CD4-positive, alpha-beta T cell treated with Interleukin-4 for 4 hours (primary cell): ENCODE data around the gene NME7.

ENCODE experiments used
- DNase-seq: peaks from one replicate; pipeline ENCODE4 v3.0.0-alpha.2; 2020

The NME7 gene

DNA sequence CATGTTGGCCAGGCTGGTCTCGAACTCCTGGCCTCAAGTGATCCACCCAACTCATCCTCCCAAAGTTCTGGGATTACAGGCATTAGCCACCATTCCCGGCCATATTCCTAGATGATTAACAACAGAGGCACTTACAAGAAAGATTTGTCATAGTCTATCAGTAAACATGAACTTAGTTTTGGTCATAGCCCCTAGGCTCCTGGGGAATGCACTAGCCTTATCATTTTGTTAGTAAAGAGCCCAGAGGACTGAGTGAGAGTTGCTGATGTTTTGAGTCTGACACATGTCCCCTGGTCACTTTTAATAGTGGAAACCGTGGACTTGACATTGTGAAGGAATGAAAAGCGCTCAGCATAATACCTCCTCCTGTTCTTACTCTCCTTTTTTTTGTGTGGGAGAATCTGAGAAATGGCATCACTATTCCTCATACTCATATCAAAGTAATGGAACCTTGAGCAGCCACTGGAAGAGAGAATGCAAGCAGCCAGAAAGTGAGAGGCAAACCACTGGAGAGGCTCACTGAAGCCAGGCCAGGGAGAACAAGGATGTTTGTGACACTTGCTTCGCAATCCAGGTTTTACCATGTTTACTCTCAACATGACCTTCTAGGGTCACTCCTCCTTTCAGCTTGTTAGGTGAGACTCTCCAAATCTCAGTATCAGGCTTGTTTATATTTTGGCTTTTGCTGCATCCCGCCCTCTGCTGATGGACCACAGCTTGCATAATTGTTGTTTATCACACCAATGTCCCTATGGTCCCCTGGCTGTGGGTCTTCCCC, 246.3 kb downstream of the NME7 start:
- no peak for DNase-seq

DNA sequence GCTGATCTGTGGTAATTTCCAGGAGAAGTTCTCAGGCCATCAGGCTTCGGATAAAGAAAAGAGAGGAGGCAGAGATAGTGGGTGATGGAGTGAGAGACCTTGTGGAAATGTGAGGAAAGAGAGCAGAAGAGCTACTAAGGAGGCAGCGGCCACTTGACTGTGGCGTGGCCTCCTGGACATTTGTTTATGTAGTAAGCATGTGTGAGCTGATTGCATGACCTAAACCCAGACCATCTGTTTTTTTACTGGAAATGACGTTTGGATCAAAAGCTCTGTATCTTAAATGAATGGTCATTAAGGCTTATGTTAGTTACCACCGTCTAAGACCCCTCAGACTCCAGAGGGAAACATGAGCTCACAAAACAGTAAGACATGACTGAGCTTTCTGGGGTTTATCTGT, 247.5 kb downstream of the NME7 start:
- DNase-seq, result no peak

DNA sequence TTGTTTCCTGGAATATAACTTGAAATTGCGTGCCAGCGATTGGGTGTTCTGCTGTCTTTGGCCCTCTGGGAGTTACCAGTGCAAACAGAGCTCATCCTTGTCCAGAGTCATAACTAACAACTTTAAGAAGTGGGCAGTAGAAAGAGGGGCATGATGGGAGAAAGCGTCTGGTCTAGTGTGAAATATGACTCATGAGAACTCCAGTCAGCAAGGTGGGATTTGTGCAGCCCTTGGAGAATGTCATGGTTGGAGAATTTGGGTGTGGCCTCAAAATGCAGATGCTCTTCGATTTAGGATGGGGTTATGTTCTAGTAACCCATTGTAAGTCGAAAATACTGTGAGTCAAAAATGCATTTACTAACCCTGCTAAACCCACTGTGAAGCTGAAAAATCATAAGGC, 248.2 kb downstream of the NME7 start:
- no peak for DNase-seq

DNA sequence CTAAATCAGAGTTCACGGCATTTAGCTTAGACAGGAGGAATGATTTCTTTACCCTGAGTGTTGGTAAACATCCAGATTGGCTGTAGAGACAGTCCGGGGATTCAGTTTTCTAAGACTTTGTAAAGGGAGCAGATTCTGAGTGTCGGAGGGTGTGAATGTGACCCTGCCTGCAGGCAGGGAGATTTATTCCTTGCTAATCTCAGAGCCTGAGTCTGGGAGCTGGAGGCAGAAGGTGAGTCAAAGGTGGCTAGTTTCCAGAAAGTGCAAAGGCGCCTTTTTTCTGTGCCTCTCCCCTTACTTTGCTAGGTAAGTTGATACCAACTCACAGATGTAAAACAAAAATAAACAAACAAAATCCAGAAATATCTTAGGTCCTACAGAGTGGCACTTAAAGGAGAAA, 249.4 kb downstream of the NME7 start:
- DNase-seq, result no peak

DNA sequence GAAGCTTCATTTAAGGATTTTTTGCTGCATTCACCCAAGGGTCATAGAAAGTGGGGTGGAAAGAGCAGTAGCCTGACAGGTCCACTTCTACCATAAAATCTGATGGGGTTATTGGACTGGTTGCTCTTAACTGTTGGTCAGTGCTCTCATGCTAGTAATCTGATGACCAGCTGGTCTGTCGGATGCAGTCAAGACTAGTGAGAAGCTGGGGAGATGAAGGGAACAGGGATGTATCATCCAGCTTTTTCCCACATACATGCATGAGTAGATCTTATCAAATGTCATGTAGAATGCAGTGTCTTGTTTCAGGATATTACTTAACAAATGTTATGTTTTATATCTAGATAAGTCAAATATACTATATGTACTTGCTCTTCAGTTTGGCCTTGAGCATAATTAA, 250.0 kb downstream of the NME7 start:
- no peak for DNase-seq

DNA sequence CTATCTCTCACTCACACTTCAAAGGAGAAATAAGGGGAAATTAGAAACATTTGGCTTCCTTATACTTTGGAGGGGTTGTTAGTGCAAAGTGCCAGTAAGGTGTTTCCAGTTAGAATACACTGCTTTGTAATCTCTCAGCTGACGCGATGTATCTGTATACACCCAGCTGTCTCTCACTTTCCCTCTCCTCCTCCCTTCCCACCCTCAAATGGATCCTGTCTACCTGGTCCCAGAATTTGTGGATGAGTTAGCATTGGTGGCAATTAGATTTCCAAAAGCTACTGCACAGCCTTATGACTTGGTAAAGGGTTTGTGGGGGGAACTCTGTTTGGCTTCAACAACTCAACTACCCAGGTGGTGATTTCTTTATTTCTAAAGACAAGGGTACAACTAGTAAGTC, 250.6 kb downstream of the NME7 start:
- no peak for DNase-seq

DNA sequence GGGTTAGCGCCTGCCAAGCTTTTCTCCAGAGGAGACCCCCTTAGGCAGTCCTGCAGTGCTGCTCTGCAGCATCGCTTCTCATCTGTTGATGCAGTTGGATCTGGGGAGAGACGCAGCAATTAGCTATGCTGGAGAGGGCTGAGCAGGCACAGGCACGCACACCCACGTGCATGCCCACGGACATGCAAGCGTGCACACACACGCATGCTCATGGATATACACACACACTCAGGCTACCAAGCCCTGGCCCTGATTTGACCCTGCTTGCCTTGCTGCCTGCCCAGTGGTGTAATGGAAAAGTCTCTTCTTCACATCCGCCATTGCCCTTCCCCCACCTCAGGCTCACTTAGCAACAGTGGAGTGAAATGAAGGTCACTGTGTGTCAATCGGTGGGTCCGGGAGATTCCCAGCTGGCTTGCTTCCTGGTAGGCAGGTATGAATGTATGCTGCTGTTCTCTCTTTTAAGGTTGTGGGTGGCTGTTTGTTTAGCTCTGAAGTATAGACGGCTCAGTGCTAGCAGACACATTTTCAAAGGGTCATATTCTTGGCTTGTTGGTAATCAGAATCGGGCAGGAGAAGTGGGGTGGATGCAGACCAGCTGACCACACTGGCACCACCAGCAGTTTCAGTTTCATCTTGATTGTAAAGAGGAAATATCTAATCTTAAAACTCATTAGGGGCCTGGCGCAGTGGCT, 251.6 kb downstream of the NME7 start:
- no peak for DNase-seq

DNA sequence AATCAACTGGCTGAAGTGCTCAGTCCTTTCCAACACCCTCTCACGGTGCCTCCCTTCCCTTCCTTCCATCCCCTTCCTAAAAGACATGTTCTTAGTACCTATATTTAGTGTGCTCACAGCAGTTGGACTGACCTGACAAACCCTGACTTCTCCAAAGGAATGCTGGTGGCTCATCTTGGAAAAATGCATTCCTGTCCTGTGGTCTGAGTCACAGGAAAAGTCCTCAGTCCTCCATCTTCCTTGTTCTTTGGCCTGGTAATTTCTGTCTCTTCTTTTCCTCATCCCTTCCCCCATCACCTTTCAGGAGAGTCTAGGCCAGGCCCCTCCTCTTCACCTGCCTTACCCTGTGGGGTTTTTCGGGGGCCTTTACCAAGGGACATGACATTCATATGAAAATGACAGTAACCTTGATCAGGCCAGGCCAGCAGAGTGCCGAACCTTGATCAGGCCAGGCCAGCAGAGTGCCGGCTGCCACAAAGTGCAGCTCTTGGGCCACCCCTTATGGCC, 253.9 kb downstream of the NME7 start:
- no peak for DNase-seq

DNA sequence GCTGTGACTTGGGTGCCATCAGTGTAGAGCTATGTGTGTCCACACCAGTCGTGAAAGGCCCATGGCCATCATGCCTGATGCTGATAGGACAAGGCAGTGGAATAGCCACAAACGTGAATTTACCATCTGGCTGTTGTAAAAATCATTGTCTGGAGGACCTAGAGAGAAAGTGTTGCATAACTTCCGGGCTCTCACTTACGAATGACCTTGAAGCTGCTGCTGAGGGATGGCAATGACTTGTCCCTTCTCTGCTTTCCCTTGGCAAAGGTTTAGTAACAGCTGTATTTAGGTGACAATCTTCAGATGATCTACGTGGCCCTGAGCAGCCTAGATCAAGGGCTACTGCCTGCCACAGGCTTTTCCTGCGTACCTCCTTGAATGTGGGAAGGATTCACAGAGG, 255.4 kb downstream of the NME7 start:
- no peak for DNase-seq

DNA sequence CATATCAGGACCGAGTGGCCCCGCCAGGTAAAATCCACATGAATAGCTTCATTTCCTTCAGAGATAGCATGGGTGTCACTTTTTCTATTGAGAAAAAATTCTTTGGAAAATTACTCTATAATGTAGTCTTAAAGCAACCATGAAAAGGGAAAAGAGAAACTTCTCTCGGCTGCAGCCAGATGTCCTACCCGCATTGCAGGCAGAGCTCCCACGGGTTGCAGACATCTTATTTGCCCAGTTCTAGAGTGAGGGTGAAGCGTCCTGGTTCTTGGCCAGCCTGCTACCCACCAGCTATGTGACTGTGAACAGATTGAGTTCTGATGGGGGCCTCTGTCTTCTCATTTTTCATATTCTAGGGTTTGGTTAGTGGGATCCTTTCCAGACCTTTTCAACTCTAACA, 256.1 kb downstream of the NME7 start:
- DNase-seq, result no peak

DNA sequence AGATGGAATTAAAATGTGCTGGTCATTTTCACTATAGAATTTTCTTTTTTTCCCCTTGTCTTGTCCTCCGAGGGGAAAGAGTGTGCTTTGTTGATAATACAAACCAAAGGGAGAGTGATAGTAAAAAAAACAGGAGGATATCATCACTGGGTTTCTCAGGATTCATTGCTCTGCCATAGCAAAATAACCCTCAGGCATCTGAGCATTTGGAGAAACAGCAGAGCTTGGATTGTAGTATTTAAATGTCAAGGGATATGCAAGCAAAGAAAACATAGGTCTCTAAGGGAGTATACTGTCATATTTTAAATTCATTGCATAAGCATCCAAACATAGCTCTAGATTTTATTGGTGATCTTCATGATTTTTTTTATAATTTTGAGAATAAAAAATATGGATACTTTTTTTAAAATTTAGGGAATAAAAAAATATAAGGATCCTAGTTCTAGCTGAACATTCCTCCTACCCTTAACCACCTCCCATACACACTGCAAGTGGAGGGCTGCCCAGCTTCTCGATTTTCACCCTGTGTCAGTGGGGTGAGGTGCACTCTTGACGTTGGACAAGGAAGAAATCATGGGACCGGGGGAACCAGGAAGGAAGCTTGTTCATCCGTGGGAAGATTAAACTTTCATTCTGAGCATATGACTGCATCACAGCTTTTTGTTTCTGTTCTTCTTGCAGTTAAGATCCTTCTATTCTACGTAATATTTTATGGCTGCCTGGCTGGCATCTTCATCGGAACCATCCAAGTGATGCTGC, 256.7 kb downstream of the NME7 start:
- no peak for DNase-seq

DNA sequence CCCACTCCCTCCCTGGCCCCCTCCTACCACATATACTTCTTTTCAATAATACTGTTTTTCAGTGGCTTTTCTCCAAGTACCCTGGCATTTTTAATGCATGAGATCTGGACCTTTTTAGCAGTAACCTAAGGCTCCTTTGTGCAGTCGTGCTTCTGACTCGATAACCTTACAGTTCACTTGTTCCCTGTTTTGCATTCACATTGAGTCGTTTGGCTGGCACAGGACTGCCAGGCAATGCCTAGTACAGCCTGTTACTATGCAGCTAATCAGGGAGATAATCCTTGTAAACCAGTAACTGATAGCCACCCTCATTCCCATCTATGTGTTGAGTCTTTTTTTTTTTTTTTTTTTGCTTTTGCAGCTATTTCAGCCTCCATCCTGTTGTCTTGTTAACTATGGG, 257.4 kb downstream of the NME7 start:
- DNase-seq, result no peak

DNA sequence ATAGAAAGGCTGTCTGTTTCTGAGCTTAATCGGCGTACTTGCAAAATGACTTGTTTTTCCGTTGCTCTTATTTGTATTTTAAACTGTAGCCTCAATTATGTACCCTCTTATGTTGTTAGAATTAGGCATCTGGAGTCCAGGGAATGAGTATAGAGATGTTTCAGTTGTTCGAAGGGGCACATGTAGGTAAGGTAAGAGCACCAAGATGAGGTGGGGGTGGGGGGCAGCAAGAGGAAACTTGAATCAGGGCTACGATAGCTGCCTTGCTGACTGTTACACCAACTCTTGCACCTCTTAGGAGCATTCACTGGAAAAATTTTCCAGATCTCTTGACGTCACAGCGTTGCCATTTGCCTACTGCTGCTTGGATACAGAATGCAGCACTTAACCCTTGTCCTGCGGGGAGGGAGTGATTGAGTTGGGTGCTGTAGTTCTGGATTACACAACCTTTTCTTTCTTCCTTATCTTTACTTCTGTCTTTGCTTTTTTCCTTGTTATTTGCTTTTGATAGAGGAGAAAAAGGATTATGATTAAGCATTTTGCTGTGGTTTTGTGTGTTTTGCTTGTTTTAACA, 257.9 kb downstream of the NME7 start:
- DNase-seq, result no peak

DNA sequence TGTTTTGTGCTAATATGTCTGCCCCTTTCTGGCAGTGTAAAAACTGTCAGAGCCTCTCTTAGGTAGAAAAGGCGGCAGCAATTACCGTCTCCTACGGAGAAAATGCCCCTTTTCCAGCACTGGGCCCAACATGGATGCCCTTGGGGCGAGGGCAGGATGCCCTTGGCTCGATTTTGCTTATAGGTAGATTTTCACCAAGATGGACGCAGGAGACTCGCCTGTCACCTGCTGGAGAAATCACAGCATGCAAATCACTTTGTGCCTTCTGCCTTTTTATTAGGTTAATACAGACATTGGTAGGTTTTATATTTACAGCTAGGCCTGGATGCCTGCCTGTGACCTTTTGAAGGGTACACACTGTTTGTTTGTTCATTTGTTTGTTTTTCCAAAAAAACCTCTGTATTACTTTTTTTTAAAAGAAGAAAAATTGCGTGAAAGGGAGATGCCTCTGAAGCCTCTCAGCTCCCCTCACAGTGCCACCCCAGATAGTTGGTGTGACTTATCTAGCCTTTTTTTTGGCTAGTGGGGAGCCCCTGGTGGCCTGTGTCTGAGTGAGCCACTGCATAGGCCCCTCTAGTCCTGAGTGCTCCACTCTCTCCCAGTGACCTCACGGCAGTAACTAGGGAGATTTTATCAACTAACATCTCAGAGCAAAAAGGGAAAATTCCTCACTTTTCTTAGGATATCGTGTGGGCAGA, 258.6 kb downstream of the NME7 start:
- no peak for DNase-seq

DNA sequence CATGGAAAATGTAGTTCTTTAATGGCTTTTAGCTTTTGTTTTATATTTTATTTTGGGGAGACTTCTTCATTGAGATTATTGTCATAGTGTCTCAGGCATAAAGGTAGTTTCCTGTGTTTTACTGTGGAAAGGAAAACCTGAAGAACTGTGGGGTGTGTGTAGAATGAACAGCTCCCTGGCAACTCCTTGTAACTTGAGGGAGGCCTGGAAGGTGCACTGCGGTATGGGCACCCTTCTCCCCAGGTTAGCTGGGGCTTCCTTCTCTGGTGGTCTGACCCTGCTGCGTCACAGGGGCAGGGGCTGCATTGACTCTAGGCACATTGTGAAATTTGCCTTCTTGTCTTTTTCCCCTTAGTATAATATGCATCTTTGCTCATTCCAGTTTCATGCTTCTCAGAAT, 259.4 kb downstream of the NME7 start:
- no peak for DNase-seq

DNA sequence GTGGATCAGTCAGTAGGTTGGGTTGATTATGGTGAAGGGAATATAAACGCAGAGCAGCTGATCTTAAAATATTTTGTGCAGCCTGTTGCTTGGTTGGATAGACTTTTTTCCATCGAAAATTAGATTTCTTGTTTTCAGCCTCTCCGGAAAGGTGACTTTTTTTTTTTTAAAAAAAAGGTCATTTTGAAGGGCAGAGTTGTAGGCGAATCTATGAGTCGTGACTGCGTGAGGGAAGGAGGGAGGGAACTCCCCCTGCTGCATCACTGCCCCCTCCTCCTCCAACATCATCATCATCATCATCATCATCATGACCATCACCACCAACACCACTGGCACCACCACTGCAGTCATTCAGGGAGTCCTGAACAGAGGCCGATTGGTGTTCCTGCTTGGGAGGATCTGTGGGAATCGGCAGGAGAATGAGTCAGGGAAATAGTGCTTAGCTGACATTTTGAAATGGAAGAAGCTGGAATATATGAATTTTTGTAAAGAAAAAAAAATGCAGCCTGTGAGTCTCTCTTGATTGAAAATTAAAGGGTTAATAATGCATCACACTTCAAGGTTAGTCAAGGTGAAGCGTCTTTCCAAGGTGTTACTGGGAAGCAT, 259.9 kb downstream of the NME7 start:
- DNase-seq, result no peak

DNA sequence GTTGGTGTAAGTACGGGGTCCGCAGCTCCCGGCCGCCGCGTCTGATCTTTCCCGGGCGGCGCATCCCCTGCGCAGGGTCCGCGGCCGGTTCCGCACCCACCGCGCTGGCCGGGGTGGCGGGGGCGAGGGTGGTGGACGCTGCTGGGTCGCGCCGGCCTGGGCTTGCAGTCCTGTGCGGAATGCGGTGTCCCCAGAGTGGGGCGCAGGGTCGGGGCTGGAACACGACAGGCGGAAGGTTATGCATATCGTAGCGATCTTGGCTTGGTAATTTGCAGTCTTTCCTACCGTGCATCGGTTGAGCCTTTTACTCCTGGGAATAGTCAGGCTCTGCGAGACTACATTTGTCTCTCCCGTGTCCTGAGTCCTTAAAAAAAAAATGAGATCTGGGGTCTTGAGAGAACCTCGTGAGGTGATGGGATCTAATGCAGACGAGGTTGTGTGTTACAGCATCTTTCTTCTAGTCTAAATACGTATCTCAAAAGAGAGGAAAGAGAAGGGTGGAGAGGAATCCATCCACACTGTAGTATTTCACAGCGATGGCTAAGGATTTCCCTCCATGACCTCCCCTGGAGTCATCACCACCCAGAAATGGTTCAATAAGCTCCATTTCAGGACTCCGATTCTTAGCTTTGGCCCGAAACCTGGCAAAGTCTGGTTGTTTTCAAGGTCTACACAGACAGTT, 260.5 kb downstream of the NME7 start:
- DNase-seq, result no peak

DNA sequence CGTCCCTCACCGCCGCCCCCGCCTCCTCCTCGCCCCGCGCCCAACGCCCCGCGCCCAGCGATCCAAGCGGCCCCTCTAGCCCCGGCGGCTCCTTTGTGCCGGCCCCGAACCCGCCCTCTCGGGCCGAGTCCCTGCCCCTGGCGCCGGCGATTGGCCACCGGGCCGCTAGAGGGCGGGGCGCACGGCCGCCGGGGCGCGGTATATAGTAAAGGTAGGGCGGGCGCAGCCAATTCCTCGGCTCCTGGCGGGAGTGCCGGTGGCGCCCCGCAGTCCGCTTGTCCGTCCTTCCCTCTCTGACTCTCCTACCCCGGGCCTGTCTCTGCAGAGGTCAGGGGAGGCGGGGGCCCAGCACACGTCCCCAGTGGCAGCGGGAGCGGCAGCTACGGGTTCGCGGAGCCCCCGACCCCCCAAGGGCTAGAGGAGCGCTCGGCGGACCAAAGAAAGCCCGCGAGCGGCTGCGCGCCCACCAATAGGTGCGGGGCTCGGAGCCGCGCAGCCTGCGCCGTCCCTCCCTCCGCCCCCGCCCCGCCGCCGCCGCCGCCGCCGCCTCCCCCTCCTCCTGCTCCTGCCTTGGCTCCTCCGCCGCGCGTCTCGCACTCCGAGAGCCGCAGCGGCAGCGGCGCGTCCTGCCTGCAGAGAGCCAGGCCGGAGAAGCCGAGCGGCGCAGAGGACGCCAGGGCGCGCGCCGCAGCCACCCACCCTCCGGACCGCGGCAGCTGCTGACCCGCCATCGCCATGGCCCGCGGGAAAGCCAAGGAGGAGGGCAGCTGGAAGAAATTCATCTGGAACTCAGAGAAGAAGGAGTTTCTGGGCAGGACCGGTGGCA, 261.3 kb downstream of the NME7 start, which contains the start of gene ATP1B1:
ATP1B1 (plus strand) TSS at position 596 of the 826 bp plus-strand sequence; CDS start at position 736, 140 bp downstream.
- DNase-seq, result peak; percentile 71

DNA sequence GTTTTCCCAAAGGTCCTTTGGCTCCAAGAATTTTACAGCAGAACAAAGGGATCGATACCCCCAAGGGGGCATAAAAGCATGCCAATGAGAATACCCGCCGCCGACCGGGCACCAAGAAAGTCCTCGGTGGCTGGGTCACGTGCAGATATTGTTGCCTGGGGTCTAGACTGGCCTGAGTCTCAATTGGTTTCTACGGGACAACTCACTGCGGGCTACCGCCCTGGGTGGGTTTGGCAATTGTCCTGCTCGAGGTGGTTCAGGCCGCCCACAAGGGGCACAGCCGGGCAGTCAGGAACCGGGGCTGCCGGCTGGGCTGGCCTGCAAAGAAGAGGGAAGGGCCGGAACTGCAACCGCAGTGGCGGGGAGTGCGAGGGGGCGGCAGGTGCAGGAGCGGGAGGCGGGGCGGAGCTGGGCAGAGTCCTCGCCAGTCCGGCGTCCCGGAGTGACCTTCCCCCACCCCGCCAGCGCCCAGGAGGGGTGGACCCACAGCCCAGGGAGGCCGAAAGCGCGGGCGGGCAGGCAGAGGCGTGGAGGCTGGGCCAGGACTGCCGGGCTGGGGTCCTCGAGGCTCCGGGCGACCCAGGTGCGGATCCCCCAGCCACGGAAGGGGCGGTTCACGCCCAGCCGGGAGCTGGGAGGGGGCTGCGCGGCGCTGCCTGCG, 262.0 kb downstream of the NME7 start:
- no peak for DNase-seq

DNA sequence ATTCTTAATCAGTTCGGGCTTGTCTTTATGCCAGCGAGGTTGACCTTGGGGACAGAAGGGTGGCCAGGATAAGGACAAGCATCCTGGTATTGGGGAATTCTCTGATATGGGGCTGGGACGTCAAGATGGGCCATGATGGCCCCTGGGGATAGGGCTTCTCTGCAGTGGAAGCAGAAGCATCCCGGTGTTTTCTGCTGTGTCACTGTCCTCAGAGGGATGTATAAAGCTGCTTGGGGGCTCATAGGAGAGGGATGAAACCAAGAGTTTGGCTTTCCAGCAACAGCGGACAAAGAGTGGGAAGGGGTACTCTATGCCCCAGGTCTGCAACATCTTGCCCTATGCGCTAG, 262.5 kb downstream of the NME7 start:
- DNase-seq, result no peak
